Neural cell (in vitro differentiated cells): ENCODE data around the gene SLC15A2. TPM values are rescaled to one million over a fixed set of nuclear protein-coding genes. Genes with fewer than 3 reads are reported as not detected.

Experiments used
- H2AFZ ChIP-seq: fragments of 200-600, 300-800 bp; sonication (generic), shearing (Covaris generic); 2 replicates; pipeline ENCODE4 v1.6.0; 2014; ENCODE audit warnings: low read depth, mild to moderate bottlenecking, antibody characterized with exemption, low read length, moderate library complexity
- H3F3A ChIP-seq: fragments of 200-600 bp; shearing (Covaris generic); 2 replicates; pipeline ENCODE4 v1.6.1; 2016; ENCODE audit warnings: mild to moderate bottlenecking, moderate library complexity, mixed read lengths, antibody characterized with exemption, low read length; ENCODE audit not compliant: insufficient read depth, poor library complexity, severe bottlenecking
- H3K27ac ChIP-seq: fragments of 200-600, 300-800 bp; sonication (generic), shearing (Covaris generic); 2 replicates; pipeline ENCODE4 v1.5.1; 2014; ENCODE audit warnings: mild to moderate bottlenecking, low read length, moderate library complexity
- H3K27me3 ChIP-seq: fragments of 300-800, 200-600 bp; sonication (generic), shearing (Covaris generic); 2 replicates; pipeline ENCODE4 v1.6.0; 2014; ENCODE audit warnings: mild to moderate bottlenecking, low read depth, low read length, moderate library complexity; ENCODE audit not compliant: insufficient read depth
- H3K36me3 ChIP-seq: fragments of 300-800, 200-600 bp; sonication (generic), shearing (Covaris generic); 2 replicates; pipeline ENCODE4 v1.5.1; 2014; ENCODE audit warnings: mild to moderate bottlenecking, antibody characterized with exemption, low read length, moderate library complexity; ENCODE audit not compliant: insufficient read depth
- H3K4me2 ChIP-seq: fragments of 300-800, 200-600 bp; sonication (generic), shearing (Covaris generic); 2 replicates; pipeline ENCODE4 v1.6.0; 2014; ENCODE audit warnings: mild to moderate bottlenecking, low read length
- H3K4me3 ChIP-seq: fragments of 300-800, 200-600 bp; sonication (generic), shearing (Covaris generic); 2 replicates; pipeline ENCODE4 v1.5.1; 2014; ENCODE audit warnings: mild to moderate bottlenecking, low read length, moderate library complexity
- H3K79me2 ChIP-seq: fragments of 200-600 bp; shearing (Covaris generic); replicated peaks from 2 replicates; pipeline ENCODE4 v1.6.0; 2014; ENCODE audit warnings: mild to moderate bottlenecking, low read length, moderate library complexity; ENCODE audit not compliant: insufficient read depth
- H3K9ac ChIP-seq: fragments of 300-800, 200-600 bp; sonication (generic), shearing (Covaris generic); 2 replicates; pipeline ENCODE4 v1.6.1; 2016; ENCODE audit warnings: mild to moderate bottlenecking, low read length, mixed read lengths
- H3K9me2 ChIP-seq: fragments of 200-600 bp; shearing (Covaris generic); 2 replicates; pipeline ENCODE4 v1.6.1; 2016; ENCODE audit warnings: mild to moderate bottlenecking, low read length, mixed read lengths; ENCODE audit not compliant: insufficient read depth
- H3K9me3 ChIP-seq: fragments of 200-600, 300-800 bp; sonication (generic), shearing (Covaris generic); 2 replicates; pipeline ENCODE4 v1.6.1; 2016; ENCODE audit warnings: mild to moderate bottlenecking, mixed run types, low read length, moderate library complexity, mixed read lengths
- H4K20me1 ChIP-seq: fragments of 200-600 bp; shearing (Covaris generic); 2 replicates; pipeline ENCODE4 v1.6.1; 2016; ENCODE audit warnings: mild to moderate bottlenecking, mixed run types; ENCODE audit not compliant: insufficient read depth
- EZH2 ChIP-seq: fragments of 200-600, 300-800 bp; shearing (Covaris generic), sonication (generic); IDR thresholded peaks from 2 replicates; pipeline ENCODE4 v1.6.1; 2014; ENCODE audit warnings: antibody characterized with exemption, low read length, borderline replicate concordance, mild to moderate bottlenecking; ENCODE audit not compliant: insufficient read depth, poor library complexity, severe bottlenecking
- MXI1 ChIP-seq: fragments of 450-650 bp; conservative IDR thresholded peaks from 2 replicates; pipeline ENCODE4 v1.6.1; 2014; ENCODE audit warnings: antibody characterized with exemption, mild to moderate bottlenecking; ENCODE audit not compliant: poor library complexity, severe bottlenecking
- RAD21 ChIP-seq: fragments of 450-650 bp; conservative IDR thresholded peaks from 2 replicates; pipeline ENCODE4 v1.6.1; 2014; ENCODE audit warnings: antibody characterized with exemption, mild to moderate bottlenecking, moderate library complexity
- polyA plus RNA-seq: library from polyadenylated mRNA; depleted of rRNA; stranded (reverse); fragments of >200 nt; gene quantifications from 2 replicates; pipeline ENCODE4 v1.2.3, GENCODE V29; 2014

The SLC15A2 gene
- polyA plus RNA-seq, 1 donor from 2014 or later, result 1.6 TPM

- Histone ChIP-seq H3K27me3 (no peaks in the 10 kb centered on the region), H3K4me2 (no peak overlapping the region), H3K36me3 (no peaks in the 10 kb centered on the region), H3K79me2 (no peaks in the 10 kb centered on the region), H2AFZ (no peak overlapping the region), H3K9me2 (no peaks in the 10 kb centered on the region), H3F3A (no peaks in the 10 kb centered on the region), H4K20me1 (no peaks in the 10 kb centered on the region), H3K9ac (no peak overlapping the region), H3K4me3 (no peak overlapping the region), H3K27ac (no peak overlapping the region), H3K9me3 (no peaks in the 10 kb centered on the region)
- TF ChIP-seq MXI1 (no peak), EZH2 (no peak), RAD21 (no peak)
Observed at GRCh38 chr3:121992601-121993560, 98.7 kb downstream of the SLC15A2 start.

Other genes starting within 250 kb of the SLC15A2 start
- gene HCLS1, start 233.5 kb upstream of the SLC15A2 start, polyA plus RNA-seq, result 0.25 and 0.28 TPM in 2 replicates
- gene GOLGB1, start 144.7 kb upstream of the SLC15A2 start, polyA plus RNA-seq, result 29.3 and 30.2 TPM in 2 replicates
- 50.2 and 51.8 TPM in 2 replicates for gene IQCB1, start 59.3 kb upstream of the SLC15A2 start, polyA plus RNA-seq
- gene EAF2, start 59.2 kb upstream of the SLC15A2 start, polyA plus RNA-seq, result 1.2 and 2.0 TPM in 2 replicates
- gene ILDR1, start 127.8 kb downstream of the SLC15A2 start, polyA plus RNA-seq, result not detected in 2 replicates
- gene CD86, start 161.0 kb downstream of the SLC15A2 start, polyA plus RNA-seq, result 0.40 TPM in 1 of 2 replicates, not detected in the other